Urinary bladder (tissue), 4 donors: Measurements from ENCODE around the gene HRH1. TPM values are rescaled to one million over a fixed set of nuclear protein-coding genes. Genes with fewer than 3 reads are reported as not detected.
"Not testable (repeated sequence)": the region's sequence is repeated elsewhere in the genome, so short reads cannot be mapped to it uniquely, and the experiment has no call there.

Experiments used
- DNase-seq: peaks from one replicate; pipeline ENCODE4 v3.0.0-alpha.2; 2015; ENCODE audit errors: extremely low spot score
- H3K27ac ChIP-seq: one replicate; pipeline ENCODE4 v1.5.1; 2013; ENCODE audit warnings: low read depth, mild to moderate bottlenecking, moderate library complexity
- H3K36me3 ChIP-seq: one replicate; pipeline ENCODE4 v1.6.1; 2013; ENCODE audit warnings: mild to moderate bottlenecking, moderate library complexity; ENCODE audit not compliant: insufficient read depth
- H3K4me1 ChIP-seq: one replicate; pipeline ENCODE4 v1.6.1; 2013; ENCODE audit warnings: mild to moderate bottlenecking, moderate library complexity; ENCODE audit not compliant: insufficient read depth
- H3K4me3 ChIP-seq: one replicate; pipeline ENCODE4 v1.5.1; 2013; ENCODE audit warnings: low read depth, low read length
- WGBS: extraction: QIAGEN DNeasy Blood & Tissue Kit; methylation state at CpG from one replicate; pipeline ENCODE4 v1.1.7; 2013; 5-methylcytosine and 5-hydroxymethylcytosine counted together
- polyA plus RNA-seq: library from polyadenylated mRNA; stranded (reverse); fragments of 200-250 nt; gene quantifications from one replicate; pipeline ENCODE4 v1.2.3, GENCODE V29; 2013
- total RNA-seq: library from RNA; depleted of rRNA; stranded (reverse); fragments of >200 nt; gene quantifications from one replicate; pipeline ENCODE4 v1.2.3, GENCODE V29; 2014
- donor health status: healthy with polysubstance abuse.
- donor health status: healthy.

HRH1 gene
- total and polyA plus RNA-seq, 2 donors = 6.3 to 19.0 TPM

- Histone ChIP-seq H3K36me3 (no peaks in the 10 kb centered on the region), H3K4me3 (no peak overlapping the region), H3K4me1 (no peaks in the 10 kb centered on the region), H3K27ac (no peak overlapping the region)
- no peak for DNase-seq
- 75% methylated on average over 12 of the region's 12 CpGs for WGBS
Observed at GRCh38 chr3:11213810-11214450, 59.6 kb downstream of the HRH1 start.

GRCh38 chr3:11214451-11214978 is 60.2 kb downstream of the HRH1 start:
- H3K36me3 ChIP-seq = no peaks in the 10 kb centered on the region
- no peak for DNase-seq
- 90% methylated on average over 1 of the region's 1 CpG for WGBS
- H3K4me3 ChIP-seq = no peak overlapping the region
- H3K27ac ChIP-seq = no peak overlapping the region
- H3K4me1 ChIP-seq = no peaks in the 10 kb centered on the region

- H3K27ac ChIP-seq, DNase-seq, H3K4me1 ChIP-seq, H3K36me3 ChIP-seq, H3K4me3 ChIP-seq: not testable (repeated sequence)
- 90% methylated on average over 6 of the region's 6 CpGs for WGBS
Observed at GRCh38 chr3:11217370-11217769, 63.1 kb downstream of the HRH1 start.

- Histone ChIP-seq H3K27ac (no peak overlapping the region), H3K4me3 (no peak overlapping the region), H3K36me3 (no peaks in the 10 kb centered on the region), H3K4me1 (no peaks in the 10 kb centered on the region)
- DNase-seq = no peak
- WGBS = 83% methylated on average over 8 of the region's 8 CpGs
Observed at GRCh38 chr3:11220230-11220629, 65.9 kb downstream of the HRH1 start.

- Histone ChIP-seq H3K4me1 (no peaks in the 10 kb centered on the region), H3K36me3 (no peaks in the 10 kb centered on the region), H3K27ac (no peak overlapping the region), H3K4me3 (no peak overlapping the region)
- DNase-seq = no peak
- 64% methylated on average over 3 of the region's 3 CpGs for WGBS
Observed at GRCh38 chr3:11221818-11222415, 67.6 kb downstream of the HRH1 start.

- no peaks in the 10 kb centered on the region for H3K4me1 ChIP-seq
- H3K36me3 ChIP-seq = no peaks in the 10 kb centered on the region
- 85% methylated on average over 3 of the region's 3 CpGs for WGBS
- no peak overlapping the region for H3K4me3 ChIP-seq
- no peak for DNase-seq
- H3K27ac ChIP-seq = no peak overlapping the region
Observed at GRCh38 chr3:11224010-11224409, 69.7 kb downstream of the HRH1 start.

- Histone ChIP-seq H3K27ac (no peak overlapping the region), H3K36me3 (no peaks in the 10 kb centered on the region), H3K4me3 (no peak overlapping the region), H3K4me1 (no peaks in the 10 kb centered on the region)
- 95% methylated on average over 3 of the region's 3 CpGs for WGBS
- DNase-seq = no peak
Observed at GRCh38 chr3:11224870-11225229, 70.6 kb downstream of the HRH1 start.

GRCh38 chr3:11226042-11226370 is 71.7 kb downstream of the HRH1 start:
- no peaks in the 10 kb centered on the region for H3K4me1 ChIP-seq
- WGBS = 89% methylated on average over 6 of the region's 6 CpGs
- DNase-seq = no peak
- H3K36me3 ChIP-seq = no peaks in the 10 kb centered on the region
- no peak overlapping the region for H3K27ac ChIP-seq
- no peak overlapping the region for H3K4me3 ChIP-seq

- no peak for DNase-seq
- Histone ChIP-seq H3K4me3 (no peak overlapping the region), H3K4me1 (no peaks in the 10 kb centered on the region), H3K27ac (no peak overlapping the region), H3K36me3 (no peaks in the 10 kb centered on the region)
- 59% methylated on average over 4 of the region's 4 CpGs for WGBS
Observed at GRCh38 chr3:11228041-11228440, 73.7 kb downstream of the HRH1 start.

GRCh38 chr3:11230125-11230524 is 75.8 kb downstream of the HRH1 start:
- Histone ChIP-seq H3K36me3 (no peaks in the 10 kb centered on the region), H3K4me1 (no peaks in the 10 kb centered on the region), H3K27ac (no peak overlapping the region), H3K4me3 (no peak overlapping the region)
- DNase-seq = no peak
- WGBS = 84% methylated on average over 4 of the region's 4 CpGs

GRCh38 chr3:11230832-11231231 is 76.5 kb downstream of the HRH1 start:
- 64% methylated on average over 3 of the region's 3 CpGs for WGBS
- H3K36me3 ChIP-seq = no peaks in the 10 kb centered on the region
- H3K27ac ChIP-seq = no peak overlapping the region
- no peaks in the 10 kb centered on the region for H3K4me1 ChIP-seq
- H3K4me3 ChIP-seq = no peak overlapping the region
- DNase-seq = no peak

- H3K4me1 ChIP-seq = no peaks in the 10 kb centered on the region
- H3K36me3 ChIP-seq = no peaks in the 10 kb centered on the region
- WGBS = 90% methylated on average over 8 of the region's 8 CpGs
- H3K27ac ChIP-seq = no peak overlapping the region
- no peak for DNase-seq
- no peak overlapping the region for H3K4me3 ChIP-seq
Observed at GRCh38 chr3:11235385-11235784, 81.1 kb downstream of the HRH1 start.

- Histone ChIP-seq H3K4me1 (no peaks in the 10 kb centered on the region), H3K27ac (no peak overlapping the region), H3K4me3 (no peak overlapping the region), H3K36me3 (no peaks in the 10 kb centered on the region)
- 36% methylated on average over 8 of the region's 8 CpGs for WGBS
- no peak for DNase-seq
Observed at GRCh38 chr3:11236588-11237461, 82.5 kb downstream of the HRH1 start.

GRCh38 chr3:11238060-11238459 is 83.8 kb downstream of the HRH1 start:
- no peak overlapping the region for H3K4me3 ChIP-seq
- WGBS = 45% methylated on average over 3 of the region's 3 CpGs
- H3K36me3 ChIP-seq = no peaks in the 10 kb centered on the region
- no peak for DNase-seq
- H3K27ac ChIP-seq = no peak overlapping the region
- H3K4me1 ChIP-seq = no peaks in the 10 kb centered on the region
